Neural cell (in vitro differentiated cells): ENCODE results near the gene SLC10A3.

ENCODE experiments used
- EP300 ChIP-seq: fragments of 450-650 bp; conservative IDR thresholded peaks from 2 replicates; pipeline ENCODE4 v1.6.1; 2014; ENCODE audit warnings: antibody characterized with exemption, mild to moderate bottlenecking, moderate library complexity; ENCODE audit not compliant: poor library complexity, severe bottlenecking
- EZH2 ChIP-seq: fragments of 200-600, 300-800 bp; shearing (Covaris generic), sonication (generic); IDR thresholded peaks from 2 replicates; pipeline ENCODE4 v1.6.1; 2014; ENCODE audit warnings: antibody characterized with exemption, low read length, borderline replicate concordance, mild to moderate bottlenecking; ENCODE audit not compliant: insufficient read depth, poor library complexity, severe bottlenecking
- MXI1 ChIP-seq: fragments of 450-650 bp; conservative IDR thresholded peaks from 2 replicates; pipeline ENCODE4 v1.6.1; 2014; ENCODE audit warnings: antibody characterized with exemption, mild to moderate bottlenecking; ENCODE audit not compliant: poor library complexity, severe bottlenecking
- POLR2AphosphoS5 ChIP-seq: IDR thresholded peaks from 2 replicates; pipeline ENCODE4 v1.6.1; 2012
- RAD21 ChIP-seq: fragments of 450-650 bp; conservative IDR thresholded peaks from 2 replicates; pipeline ENCODE4 v1.6.1; 2014; ENCODE audit warnings: antibody characterized with exemption, mild to moderate bottlenecking, moderate library complexity
- SMC3 ChIP-seq: fragments of 450-650 bp; conservative IDR thresholded peaks from 2 replicates; pipeline ENCODE4 v1.6.1; 2014; ENCODE audit warnings: antibody characterized with exemption, mild to moderate bottlenecking, moderate library complexity; ENCODE audit not compliant: poor library complexity
- TAF1 ChIP-seq: IDR thresholded peaks from 2 replicates; pipeline ENCODE4 v1.6.1; 2012; ENCODE audit warnings: low read depth
- TF ChIP-seq, protein P1 (sequence below): fragments of 450-650 bp; IDR thresholded peaks from 2 replicates; pipeline ENCODE4 v1.5.1; 2014; ENCODE audit warnings: antibody characterized with exemption, mild to moderate bottlenecking, moderate library complexity; ENCODE audit not compliant: poor library complexity, severe bottlenecking
- TF ChIP-seq, protein P2 (sequence below): IDR thresholded peaks from 2 replicates; pipeline ENCODE4 v1.6.1; 2012; ENCODE audit warnings: borderline replicate concordance

DNA sequence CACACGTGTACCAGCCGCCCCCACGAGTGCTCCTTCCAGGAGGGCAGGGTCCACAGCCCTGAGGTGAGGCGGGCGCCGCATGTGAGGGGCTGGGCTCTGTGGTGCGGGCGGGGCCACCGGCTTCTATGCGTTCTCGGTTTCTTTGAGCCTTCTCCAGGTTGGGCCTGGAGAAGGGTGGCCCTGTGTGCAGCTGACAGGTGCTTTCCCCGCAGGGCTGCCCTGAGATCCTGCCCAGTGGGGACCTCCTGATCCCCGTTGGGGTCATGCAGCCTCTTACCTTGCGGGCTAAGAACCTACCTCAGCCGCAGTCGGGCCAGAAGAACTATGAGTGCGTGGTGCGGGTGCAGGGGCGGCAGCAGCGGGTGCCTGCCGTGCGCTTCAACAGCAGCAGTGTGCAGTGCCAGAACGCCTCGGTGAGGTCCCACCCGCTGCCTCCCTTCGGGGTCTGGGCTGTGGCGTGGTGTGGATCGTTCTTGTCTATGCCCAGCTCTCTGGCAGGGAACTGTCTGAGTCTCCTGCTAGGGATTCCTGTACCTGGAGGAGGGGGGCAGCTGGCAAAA, 25.5 kb downstream of the SLC10A3 start:
- TF ChIP-seq, protein P1, sequence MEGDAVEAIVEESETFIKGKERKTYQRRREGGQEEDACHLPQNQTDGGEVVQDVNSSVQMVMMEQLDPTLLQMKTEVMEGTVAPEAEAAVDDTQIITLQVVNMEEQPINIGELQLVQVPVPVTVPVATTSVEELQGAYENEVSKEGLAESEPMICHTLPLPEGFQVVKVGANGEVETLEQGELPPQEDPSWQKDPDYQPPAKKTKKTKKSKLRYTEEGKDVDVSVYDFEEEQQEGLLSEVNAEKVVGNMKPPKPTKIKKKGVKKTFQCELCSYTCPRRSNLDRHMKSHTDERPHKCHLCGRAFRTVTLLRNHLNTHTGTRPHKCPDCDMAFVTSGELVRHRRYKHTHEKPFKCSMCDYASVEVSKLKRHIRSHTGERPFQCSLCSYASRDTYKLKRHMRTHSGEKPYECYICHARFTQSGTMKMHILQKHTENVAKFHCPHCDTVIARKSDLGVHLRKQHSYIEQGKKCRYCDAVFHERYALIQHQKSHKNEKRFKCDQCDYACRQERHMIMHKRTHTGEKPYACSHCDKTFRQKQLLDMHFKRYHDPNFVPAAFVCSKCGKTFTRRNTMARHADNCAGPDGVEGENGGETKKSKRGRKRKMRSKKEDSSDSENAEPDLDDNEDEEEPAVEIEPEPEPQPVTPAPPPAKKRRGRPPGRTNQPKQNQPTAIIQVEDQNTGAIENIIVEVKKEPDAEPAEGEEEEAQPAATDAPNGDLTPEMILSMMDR = no peak
- TF ChIP-seq EZH2 (no peak), MXI1 (no peak), EP300 (no peak), POLR2AphosphoS5 (no peak), SMC3 (no peak), TAF1 (no peak), RAD21 (no peak)
- TF ChIP-seq, protein P2, sequence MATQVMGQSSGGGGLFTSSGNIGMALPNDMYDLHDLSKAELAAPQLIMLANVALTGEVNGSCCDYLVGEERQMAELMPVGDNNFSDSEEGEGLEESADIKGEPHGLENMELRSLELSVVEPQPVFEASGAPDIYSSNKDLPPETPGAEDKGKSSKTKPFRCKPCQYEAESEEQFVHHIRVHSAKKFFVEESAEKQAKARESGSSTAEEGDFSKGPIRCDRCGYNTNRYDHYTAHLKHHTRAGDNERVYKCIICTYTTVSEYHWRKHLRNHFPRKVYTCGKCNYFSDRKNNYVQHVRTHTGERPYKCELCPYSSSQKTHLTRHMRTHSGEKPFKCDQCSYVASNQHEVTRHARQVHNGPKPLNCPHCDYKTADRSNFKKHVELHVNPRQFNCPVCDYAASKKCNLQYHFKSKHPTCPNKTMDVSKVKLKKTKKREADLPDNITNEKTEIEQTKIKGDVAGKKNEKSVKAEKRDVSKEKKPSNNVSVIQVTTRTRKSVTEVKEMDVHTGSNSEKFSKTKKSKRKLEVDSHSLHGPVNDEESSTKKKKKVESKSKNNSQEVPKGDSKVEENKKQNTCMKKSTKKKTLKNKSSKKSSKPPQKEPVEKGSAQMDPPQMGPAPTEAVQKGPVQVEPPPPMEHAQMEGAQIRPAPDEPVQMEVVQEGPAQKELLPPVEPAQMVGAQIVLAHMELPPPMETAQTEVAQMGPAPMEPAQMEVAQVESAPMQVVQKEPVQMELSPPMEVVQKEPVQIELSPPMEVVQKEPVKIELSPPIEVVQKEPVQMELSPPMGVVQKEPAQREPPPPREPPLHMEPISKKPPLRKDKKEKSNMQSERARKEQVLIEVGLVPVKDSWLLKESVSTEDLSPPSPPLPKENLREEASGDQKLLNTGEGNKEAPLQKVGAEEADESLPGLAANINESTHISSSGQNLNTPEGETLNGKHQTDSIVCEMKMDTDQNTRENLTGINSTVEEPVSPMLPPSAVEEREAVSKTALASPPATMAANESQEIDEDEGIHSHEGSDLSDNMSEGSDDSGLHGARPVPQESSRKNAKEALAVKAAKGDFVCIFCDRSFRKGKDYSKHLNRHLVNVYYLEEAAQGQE = no peak
